GM12878 (cell line): Measurements from ENCODE around the gene FBXL7.

Experiments used
- CBFB ChIP-seq: IDR thresholded peaks from 2 replicates; pipeline ENCODE4 v1.6.1; 2016; ENCODE audit warnings: antibody characterized with exemption, low read depth
- EZH2 ChIP-seq: IDR thresholded peaks from 2 replicates; pipeline ENCODE4 v1.6.1; 2012; ENCODE audit warnings: low read depth, mild to moderate bottlenecking, control low read depth, inconsistent platforms, low read length, borderline replicate concordance; ENCODE audit not compliant: control insufficient read depth
- POLR2A ChIP-seq: IDR thresholded peaks from 2 replicates; pipeline ENCODE4 v1.6.1; 2011; ENCODE audit warnings: low read depth, mild to moderate bottlenecking, low read length
- YBX1 ChIP-seq: fragments of 450-650 bp; IDR thresholded peaks from 2 replicates; pipeline ENCODE4 v1.6.1; 2016; ENCODE audit warnings: antibody characterized with exemption
- ZNF217 ChIP-seq: fragments of 450-650 bp; IDR thresholded peaks from 2 replicates; pipeline ENCODE4 v1.6.1; 2017; ENCODE audit warnings: antibody characterized with exemption, mild to moderate bottlenecking
- TF ChIP-seq, protein P1 (sequence below): IDR thresholded peaks from 2 replicates; pipeline ENCODE4 v1.6.1; 2011; ENCODE audit warnings: low read depth, mild to moderate bottlenecking, low read length, moderate library complexity, borderline replicate concordance; ENCODE audit errors: extremely low read depth

DNA sequence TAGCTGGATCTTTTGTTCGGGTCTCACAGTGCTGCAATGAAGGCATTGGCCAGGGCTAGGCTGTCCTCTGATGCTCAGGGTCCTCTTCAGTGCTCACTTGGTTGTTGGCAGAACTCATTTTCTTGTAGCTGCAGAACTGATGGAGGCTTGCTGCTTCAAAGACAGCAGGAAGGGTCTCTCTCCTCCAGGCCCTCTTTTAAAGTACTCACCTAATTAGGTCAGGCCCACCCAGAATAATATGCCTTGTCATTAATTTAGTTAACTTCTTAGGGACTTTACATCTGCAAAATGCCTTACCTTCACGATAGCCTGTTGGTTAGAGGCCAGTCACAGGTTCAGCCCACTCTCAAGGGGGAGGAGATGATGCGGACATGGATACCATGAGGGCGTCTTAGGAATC is 114.7 kb downstream of the FBXL7 start:
- no peak for TF ChIP-seq CBFB
- TF ChIP-seq ZNF217: no peak
- TF ChIP-seq YBX1: no peak
- TF ChIP-seq EZH2: no peak
- TF ChIP-seq, protein P1, sequence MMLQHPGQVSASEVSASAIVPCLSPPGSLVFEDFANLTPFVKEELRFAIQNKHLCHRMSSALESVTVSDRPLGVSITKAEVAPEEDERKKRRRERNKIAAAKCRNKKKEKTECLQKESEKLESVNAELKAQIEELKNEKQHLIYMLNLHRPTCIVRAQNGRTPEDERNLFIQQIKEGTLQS: no peak
- TF ChIP-seq POLR2A: no peak
